NCI-H2107 (cell line): ENCODE data around the gene MEF2C.
"Not testable (repeated sequence)": the region's sequence is repeated elsewhere in the genome, so short reads cannot be mapped to it uniquely, and the experiment has no call there.

ENCODE experiments used
- DNase-seq: peaks from one replicate; lab custom pipeline; 2025; lab: John Stamatoyannopoulos, UW

MEF2C gene

DNA sequence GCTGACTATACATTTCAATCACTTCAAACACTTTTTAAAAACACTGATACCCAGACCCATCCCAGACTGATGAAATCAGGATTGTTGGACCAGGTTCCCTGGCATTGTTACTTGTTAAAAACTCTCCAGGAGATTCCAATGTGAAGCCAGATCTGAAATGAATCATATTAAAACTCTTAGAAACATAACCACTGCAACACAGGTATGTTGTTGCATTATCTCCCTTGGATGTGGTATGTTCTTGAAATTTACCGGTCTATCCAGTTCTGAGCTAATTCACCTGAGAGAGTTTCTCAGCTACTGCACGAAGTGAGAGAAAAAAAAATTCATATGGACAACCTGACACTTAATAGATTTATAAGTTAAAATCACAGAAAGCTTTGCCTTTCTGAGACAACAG lies 21.8 kb downstream of the MEF2C start:
- DNase-seq = no peak

DNA sequence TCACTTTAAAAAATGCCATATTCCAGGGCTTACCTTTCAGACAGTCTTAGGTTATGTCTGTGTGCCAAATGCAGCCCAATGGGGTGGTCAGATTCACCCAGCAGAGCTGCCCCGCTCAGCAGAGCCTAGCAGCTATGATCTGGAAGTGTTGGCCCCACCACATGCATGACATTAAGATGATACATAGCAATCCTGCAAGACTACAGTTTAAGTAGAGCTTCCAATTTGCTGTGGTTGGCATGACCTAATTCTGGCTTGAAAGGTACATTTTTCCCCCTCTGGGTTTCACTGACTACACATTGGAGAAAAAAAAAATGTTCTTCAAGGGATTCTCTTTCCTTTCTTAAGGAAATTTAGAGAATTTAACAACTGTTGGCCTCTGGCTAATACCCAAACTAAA lies 22.5 kb downstream of the MEF2C start:
- DNase-seq = no peak

GRCh38 chr5:88858392-88858791 lies 24.6 kb downstream of the MEF2C start:
- no peak for DNase-seq

DNA sequence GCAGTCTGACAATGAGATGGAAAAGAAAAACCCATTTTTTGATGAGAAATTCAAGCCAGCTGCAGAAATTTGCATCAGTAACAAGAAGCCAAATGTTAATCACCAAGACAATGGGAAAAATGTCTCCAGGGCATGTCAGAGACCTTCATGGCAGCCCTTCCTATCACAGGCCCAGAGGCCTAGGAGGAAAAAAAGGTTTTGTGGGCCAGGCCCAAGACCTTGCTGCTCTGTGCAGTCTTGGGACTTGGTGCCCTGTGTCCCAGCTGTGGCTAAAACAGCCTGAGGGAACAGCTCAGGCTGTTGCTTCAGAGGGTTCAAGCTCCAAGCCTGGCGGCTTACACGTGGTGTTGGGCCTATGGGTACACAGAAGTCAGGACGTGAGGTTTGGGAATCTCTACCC lies 26.6 kb downstream of the MEF2C start:
- not testable (repeated sequence) for DNase-seq

- DNase-seq = no peak
Measured at GRCh38 chr5:88854769-88855168, 28.2 kb downstream of the MEF2C start.

DNA sequence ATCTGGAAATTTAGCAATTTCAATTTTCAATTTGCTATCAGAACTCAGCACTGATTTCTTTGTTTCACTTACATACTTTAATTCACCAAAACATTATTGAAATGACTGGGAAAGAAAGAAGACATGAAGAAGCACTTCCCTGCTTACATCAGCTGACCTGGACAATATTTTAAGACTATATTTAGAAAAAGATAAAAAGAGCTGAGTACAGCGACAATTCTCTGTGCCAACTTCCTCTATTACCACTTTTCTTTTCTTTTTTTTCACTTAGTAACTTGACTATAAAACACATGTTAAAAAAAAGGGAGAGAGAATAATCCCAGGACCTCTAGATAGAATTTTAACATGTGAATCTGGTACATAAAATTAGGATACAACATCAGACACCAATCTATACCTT lies 35.6 kb downstream of the MEF2C start:
- no peak for DNase-seq

- DNase-seq = no peak
Measured at GRCh38 chr5:88846434-88846833, 36.5 kb downstream of the MEF2C start.

- DNase-seq = no peak
Measured at GRCh38 chr5:88845081-88845697, 37.8 kb downstream of the MEF2C start.

- no peak for DNase-seq
Measured at GRCh38 chr5:88842784-88843183, 40.2 kb downstream of the MEF2C start.

DNA sequence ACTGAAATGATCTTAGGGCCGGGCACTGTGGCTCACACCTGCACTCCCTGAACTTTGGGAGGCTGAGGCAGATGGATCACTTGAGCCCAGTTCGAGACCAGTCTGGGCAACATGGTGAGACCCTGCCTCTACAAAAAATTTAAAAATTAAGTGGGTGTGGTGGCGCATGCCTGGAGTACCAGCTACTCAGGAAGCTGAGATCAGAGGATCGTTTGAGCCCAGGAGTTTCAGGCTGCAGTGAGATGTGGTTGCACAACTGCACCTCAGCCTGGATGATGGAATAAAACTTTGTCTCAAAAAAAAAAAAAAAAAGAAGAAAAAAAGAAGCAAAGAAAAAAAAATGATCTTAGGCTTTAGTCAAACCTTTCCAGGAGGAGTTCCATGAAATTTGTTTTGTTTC lies 41.8 kb downstream of the MEF2C start:
- DNase-seq = no peak

DNA sequence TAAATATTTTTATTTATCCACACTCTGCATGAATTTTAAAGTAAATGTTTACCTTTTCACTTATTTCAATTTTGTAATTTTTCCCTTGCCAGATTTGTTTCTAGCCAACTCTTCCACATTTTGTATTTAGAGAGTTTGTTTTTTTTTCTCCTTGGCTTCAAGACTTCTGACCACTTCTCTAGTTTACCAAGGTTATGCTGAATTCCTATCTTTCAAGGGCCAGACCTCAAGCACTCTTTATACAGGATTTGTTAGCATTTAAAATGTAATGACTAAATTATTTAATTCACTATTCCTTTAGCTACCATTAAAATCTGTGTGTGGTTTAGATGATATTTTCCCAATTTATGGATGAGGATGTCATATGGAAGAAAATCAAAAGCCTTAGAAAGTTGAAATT lies 42.5 kb downstream of the MEF2C start:
- no peak for DNase-seq

GRCh38 chr5:88839238-88839637 lies 43.7 kb downstream of the MEF2C start:
- no peak for DNase-seq

DNA sequence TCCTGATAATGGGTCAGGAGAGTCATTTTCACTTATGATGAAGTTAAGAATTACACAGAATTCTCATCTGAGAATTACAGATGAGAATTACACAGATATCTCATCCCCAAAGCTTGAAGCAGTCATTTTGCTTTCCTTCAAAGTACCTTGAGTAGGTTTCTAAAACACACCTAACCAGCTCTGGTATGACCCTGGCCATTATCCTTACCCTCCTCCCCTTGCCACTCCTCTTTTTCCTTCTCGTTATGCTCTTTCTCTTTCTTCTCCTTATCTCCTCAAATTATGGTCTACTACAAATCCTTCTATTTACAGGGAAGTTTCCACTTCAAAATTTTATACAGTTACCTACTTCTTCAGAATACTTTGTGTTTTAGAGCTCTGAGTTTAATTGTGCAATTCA lies 44.5 kb downstream of the MEF2C start:
- DNase-seq = no peak

DNA sequence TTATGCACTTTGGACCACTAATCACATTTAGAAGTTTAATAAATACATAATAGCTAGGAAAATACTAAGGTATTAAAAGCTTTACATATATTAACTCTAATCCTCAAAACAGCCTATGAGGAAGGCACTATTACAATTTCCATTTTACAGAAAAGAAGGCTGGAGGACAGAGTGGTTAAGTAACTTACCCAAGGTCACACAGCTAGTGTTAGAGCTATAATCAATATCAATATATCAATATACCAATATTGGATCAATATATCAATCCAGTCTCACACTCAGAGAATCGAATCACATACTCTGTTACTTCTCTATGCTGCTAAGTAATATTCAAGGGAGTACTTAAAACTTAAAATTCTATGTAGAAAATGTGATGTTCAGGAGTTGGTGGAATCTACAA lies 45.2 kb downstream of the MEF2C start:
- DNase-seq = no peak

DNA sequence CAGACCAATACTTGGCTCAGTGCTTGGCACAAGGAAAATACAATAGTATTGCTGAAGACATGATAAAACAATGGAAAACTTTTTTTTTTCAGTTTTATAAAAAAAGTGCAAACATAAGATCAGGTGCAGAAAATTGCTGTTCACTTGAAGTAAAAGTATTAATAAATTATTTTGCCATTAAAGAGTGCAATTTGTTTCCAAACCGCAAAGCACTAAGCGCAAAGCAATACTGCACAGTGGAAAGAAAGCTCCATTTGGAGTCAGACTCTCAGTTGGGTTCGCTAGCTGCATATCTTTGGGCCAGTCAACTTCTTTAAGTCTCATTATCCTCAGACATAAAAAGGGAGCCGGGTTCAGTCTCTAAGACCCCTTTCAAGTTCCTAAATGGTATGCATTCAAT lies 45.8 kb downstream of the MEF2C start:
- no peak for DNase-seq

- DNase-seq = no peak
Measured at GRCh38 chr5:88836195-88836838, 46.7 kb downstream of the MEF2C start.

DNA sequence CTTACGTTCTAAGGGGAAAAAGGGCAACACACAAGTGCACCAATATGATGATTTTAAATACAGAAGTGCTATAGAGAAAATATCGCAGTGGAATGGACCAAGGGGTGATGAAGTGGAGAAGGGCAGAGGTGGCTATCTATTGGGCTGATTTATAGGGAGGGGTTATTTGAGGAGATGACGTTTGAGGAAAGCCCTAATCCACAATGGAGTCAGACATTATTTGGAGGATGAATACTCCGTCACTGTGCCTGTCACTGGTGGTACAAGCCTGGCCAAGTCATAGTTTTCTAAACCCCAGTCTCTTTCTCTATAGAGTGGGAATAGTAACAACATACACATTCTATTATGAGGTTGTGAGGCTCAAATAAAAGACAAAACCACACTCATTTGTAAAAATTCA lies 48.5 kb downstream of the MEF2C start:
- DNase-seq = no peak

- no peak for DNase-seq
Measured at GRCh38 chr5:88834131-88834462, 48.9 kb downstream of the MEF2C start.

- no peak for DNase-seq
Measured at GRCh38 chr5:88833371-88834130, 49.4 kb downstream of the MEF2C start.

DNA sequence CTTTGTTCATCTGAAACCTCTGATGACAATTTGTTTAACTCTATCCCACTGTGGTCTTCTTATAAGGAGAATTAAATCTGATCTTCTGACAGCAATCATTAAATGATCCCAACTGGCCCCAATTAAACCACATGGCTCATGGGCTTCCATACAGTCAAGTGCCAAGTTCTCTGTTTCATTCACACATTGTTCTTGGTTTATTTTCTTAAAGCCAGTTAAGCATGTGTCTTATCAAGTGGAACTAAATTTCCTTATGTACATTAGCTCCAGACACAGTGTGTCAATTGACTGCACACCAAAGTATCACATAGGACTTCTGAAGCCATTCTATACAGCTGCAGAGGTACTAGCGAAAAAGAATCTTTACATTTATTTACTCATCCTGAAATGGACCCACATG lies 51.2 kb downstream of the MEF2C start:
- no peak for DNase-seq

DNA sequence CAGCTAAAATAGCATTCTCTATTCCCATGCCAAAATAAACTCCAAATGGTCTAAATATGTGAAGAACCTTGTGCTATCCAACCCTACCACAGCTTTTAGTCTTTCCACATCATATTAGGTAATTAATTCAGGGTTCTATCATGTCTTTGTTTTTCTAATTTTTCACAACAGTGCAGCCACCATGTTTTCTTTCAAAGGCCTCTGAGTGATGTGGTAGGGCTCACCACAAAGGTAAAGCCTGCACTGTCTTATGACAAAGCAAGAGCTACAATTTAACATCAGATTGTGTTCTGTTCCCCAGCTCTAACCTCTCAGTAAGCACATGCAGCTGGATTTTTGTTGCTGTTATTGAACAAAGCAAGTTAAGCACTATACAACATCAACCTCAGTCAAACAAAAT lies 52.4 kb downstream of the MEF2C start:
- DNase-seq = no peak

DNA sequence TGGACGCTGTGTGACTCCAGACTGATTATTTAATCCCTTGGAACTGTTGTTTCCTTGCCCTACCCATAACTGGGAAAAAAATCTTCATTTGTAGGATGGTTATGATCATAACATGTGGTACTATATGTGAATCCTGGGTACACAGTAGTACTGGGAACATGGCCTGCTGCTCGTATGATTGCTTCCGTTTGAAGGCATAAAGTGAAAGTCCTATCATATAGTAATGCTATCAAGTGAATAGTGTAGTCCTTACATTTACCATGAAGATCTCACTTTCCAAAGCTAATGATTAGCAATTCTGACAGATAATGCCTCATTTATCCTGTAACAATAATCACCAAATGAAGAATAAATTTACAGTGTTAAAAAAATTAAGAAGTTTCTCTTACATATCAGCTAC lies 53.2 kb downstream of the MEF2C start:
- no peak for DNase-seq

DNA sequence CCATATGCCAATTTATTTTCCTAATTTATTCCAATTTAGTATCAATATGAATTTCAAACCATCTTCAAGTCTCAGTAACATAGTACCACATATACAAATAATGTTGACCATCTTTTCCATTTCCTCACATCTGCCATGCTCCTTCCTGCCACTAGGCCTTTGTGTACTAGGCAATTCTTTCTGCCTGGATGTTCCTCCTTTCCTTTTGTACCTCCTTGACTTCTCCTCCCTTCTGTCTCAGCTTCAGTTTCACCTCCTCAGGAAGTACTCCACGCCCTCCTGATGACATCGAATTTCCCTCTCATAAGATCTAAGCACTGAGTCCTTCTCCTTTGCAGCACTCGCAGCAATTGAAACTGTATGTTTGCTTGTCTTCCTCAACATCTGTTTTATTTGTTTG lies 53.9 kb downstream of the MEF2C start:
- DNase-seq = no peak

- DNase-seq = no peak
Measured at GRCh38 chr5:88827997-88828396, 55.0 kb downstream of the MEF2C start.
